Thyroid gland (tissue), 4 donors: ENCODE measurements around the gene IPMK. TPM values are rescaled to one million over a fixed set of nuclear protein-coding genes. Genes with fewer than 3 reads are reported as not detected.

Experiments
- DNase-seq, 2 donors: peaks; one replicate each; pipeline ENCODE4 v3.0.0-alpha.2; 2019
- H3K27ac ChIP-seq, 3 donors: fragments of 200-600 bp; sonication (generic); 1 replicate in 2 of 3; 2 replicates in 1 of 3; pipeline ENCODE4 v1.5.1; 2016 to 2019; ENCODE audit warnings: mild to moderate bottlenecking in 1 of 3, moderate library complexity in 1 of 3
- H3K27me3 ChIP-seq: fragments of 200-600 bp; sonication (generic); one replicate; pipeline ENCODE4 v1.5.1; 2019
- H3K36me3 ChIP-seq, 2 donors: fragments of 200-600 bp; sonication (generic); one replicate each; pipeline ENCODE4 v1.5.1; 2016 to 2019
- H3K4me1 ChIP-seq, 2 donors: fragments of 200-600 bp; sonication (generic); one replicate each; pipeline ENCODE4 v1.5.1; 2017 to 2019
- H3K4me3 ChIP-seq, 3 donors: fragments of 200-600 bp; sonication (generic); replicated peaks in 1 of 3; 1 replicate in 2 of 3; 2 replicates in 1 of 3; pipeline ENCODE4 v1.5.1; 2016; ENCODE audit warnings: mild to moderate bottlenecking in 1 of 3
- H3K9me3 ChIP-seq: fragments of 200-600 bp; sonication (generic); one replicate; pipeline ENCODE4 v1.5.1; 2017
- CTCF ChIP-seq, 6 experiments: fragments of 200-600 bp in 3 of 6; fragments of 450-650 bp in 3 of 6; sonication (generic) in 3 of 6; IDR thresholded peaks; one replicate each; pipeline ENCODE4 v1.5.1; 2016 to 2019; ENCODE audit warnings: antibody characterized with exemption in 6 of 6, mild to moderate bottlenecking in 2 of 6, inconsistent platforms in 1 of 6, moderate library complexity in 1 of 6
- POLR2A ChIP-seq, 2 donors: fragments of 450-650 bp; IDR thresholded peaks; one replicate each; pipeline ENCODE4 v1.6.1; 2017; ENCODE audit warnings: antibody characterized with exemption in 2 of 2, mild to moderate bottlenecking in 2 of 2, moderate library complexity in 1 of 2
- WGBS, 2 donors: methylation state at CpG; one replicate each; pipeline ENCODE4 v1.1.5; 2017; 5-methylcytosine and 5-hydroxymethylcytosine counted together
- intact Hi-C: fragments of 100-400 bp; cut with DNase I; formaldehyde crosslinking; loops from one replicate; pipeline ENCODE4 v1.15.1; 2023
- total RNA-seq, 4 donors: library from RNA; depleted of rRNA; stranded (reverse); fragments of >200 nt; gene quantifications; one replicate each; pipeline ENCODE4 v1.2.3, GENCODE V29; 2016

Gene IPMK
- total RNA-seq, 4 donors from 2014 or later = 6.3 to 11.7 (median 8.5) TPM

- WGBS, 2 donors = 79 to 80% methylated on average over 5 of the region's 5 CpGs
- no peaks in the 10 kb centered on the region for H3K4me1 ChIP-seq
- no peak overlapping the region for H3K27ac ChIP-seq
- TF ChIP-seq CTCF (IDR thresholded peaks at IDR 0.05) = no peak
- no peak for TF ChIP-seq POLR2A (IDR thresholded peaks at IDR 0.05)
- no peak for DNase-seq
- intact Hi-C loops = loop anchor here (5.0 kb wide), 1 partner anchor 112 kb away; no protein-coding TSS in a partner anchor
- H3K27me3 ChIP-seq = no peaks in the 10 kb centered on the region
- no peak overlapping the region for H3K4me3 ChIP-seq
- H3K36me3 ChIP-seq = no peaks in the 10 kb centered on the region
- no peaks in the 10 kb centered on the region for H3K9me3 ChIP-seq
Measured at GRCh38 chr10:58293989-58294388, 26.3 kb upstream of the IPMK start.

GRCh38 chr10:58291538-58292174 is 24.0 kb upstream of the IPMK start:
- no peaks in the 10 kb centered on the region for H3K36me3 ChIP-seq
- H3K4me1 ChIP-seq = no peaks in the 10 kb centered on the region
- peak in 1 of 2 donors; percentile 6 for DNase-seq
- peak in 5 of 6 experiments; percentile 14 to 69 (median 55) for TF ChIP-seq CTCF (IDR thresholded peaks at IDR 0.05)
- TF ChIP-seq POLR2A (IDR thresholded peaks at IDR 0.05) = no peak
- no peak overlapping the region for H3K4me3 ChIP-seq
- WGBS, 2 donors = 79% methylated on average over 5 of the region's 5 CpGs
- no peaks in the 10 kb centered on the region for H3K9me3 ChIP-seq
- intact Hi-C loops = loop anchor here (5.0 kb wide), 1 partner anchor 109 kb away; no protein-coding TSS in a partner anchor
- H3K27me3 ChIP-seq = no peaks in the 10 kb centered on the region
- no peak overlapping the region for H3K27ac ChIP-seq

GRCh38 chr10:58282615-58283014 is 14.9 kb upstream of the IPMK start:
- no peak for DNase-seq
- Histone ChIP-seq H3K36me3 (peaks cover 0 to 4% of the 10 kb centered on the region in 2 donors), H3K27me3 (no peaks in the 10 kb centered on the region), H3K9me3 (no peaks in the 10 kb centered on the region), H3K27ac (no peak overlapping the region), H3K4me3 (no peak overlapping the region), H3K4me1 (peaks cover 0 to 3% of the 10 kb centered on the region in 2 donors)
- intact Hi-C loops = no loop called here
- WGBS, 2 donors = 74 to 78% methylated on average over 3 of the region's 3 CpGs
- TF ChIP-seq POLR2A (IDR thresholded peaks at IDR 0.05) = no peak
- no peak for TF ChIP-seq CTCF (IDR thresholded peaks at IDR 0.05)

- intact Hi-C loops = no loop called here
- no peaks in the 10 kb centered on the region for H3K9me3 ChIP-seq
- H3K27ac ChIP-seq = no peak overlapping the region
- no peaks in the 10 kb centered on the region for H3K27me3 ChIP-seq
- no peak for DNase-seq
- peaks cover 0 to 3% of the 10 kb centered on the region in 2 donors for H3K4me1 ChIP-seq
- 82 to 96% methylated on average over 2 of the region's 2 CpGs for WGBS, 2 donors
- no peak for TF ChIP-seq POLR2A (IDR thresholded peaks at IDR 0.05)
- TF ChIP-seq CTCF (IDR thresholded peaks at IDR 0.05) = no peak
- no peak overlapping the region for H3K4me3 ChIP-seq
- peaks cover 0 to 4% of the 10 kb centered on the region in 2 donors for H3K36me3 ChIP-seq
Measured at GRCh38 chr10:58281092-58281752, 13.5 kb upstream of the IPMK start.

GRCh38 chr10:58280477-58280876 is 12.8 kb upstream of the IPMK start:
- no peak for TF ChIP-seq POLR2A (IDR thresholded peaks at IDR 0.05)
- TF ChIP-seq CTCF (IDR thresholded peaks at IDR 0.05) = no peak
- H3K27me3 ChIP-seq = no peaks in the 10 kb centered on the region
- H3K4me3 ChIP-seq = no peak overlapping the region
- H3K36me3 ChIP-seq = peaks cover 0 to 4% of the 10 kb centered on the region in 2 donors
- intact Hi-C loops = no loop called here
- H3K4me1 ChIP-seq = peaks cover 0 to 4% of the 10 kb centered on the region in 2 donors
- DNase-seq = no peak
- WGBS, 2 donors = 92 to 93% methylated on average over 3 of the region's 3 CpGs
- H3K27ac ChIP-seq = no peak overlapping the region
- H3K9me3 ChIP-seq = no peaks in the 10 kb centered on the region
